Sciatic nerve (tissue), 2 donors: Measurements from ENCODE around the gene CSNK1G3. TPM values are rescaled to one million over a fixed set of nuclear protein-coding genes. Genes with fewer than 3 reads are reported as not detected.

Source experiments
- ATAC-seq: fragments of 200-7000 bp; cut with Tn5 transposase; one replicate; pipeline ENCODE4 v1.9.1; 2020; ENCODE audit warnings: mild to moderate bottlenecking, moderate library complexity
- DNase-seq: peaks from one replicate; pipeline ENCODE4 v3.0.0-alpha.2; 2020; ENCODE audit warnings: low spot score
- intact Hi-C: fragments of 100-400 bp; cut with DNase I; formaldehyde crosslinking; loops from one replicate; pipeline ENCODE4 v1.14.2; 2022
- total RNA-seq: library from RNA; stranded (reverse); fragmentation: NEBNext Ultra II Directional; extraction: Animal tissue kit (Norgen Biotek cat#: 25700); gene quantifications from one replicate; pipeline ENCODE4 v1.2.1, GENCODE V29; 2021
- donor health status: DM: no; HTN: no; CAD: no.
- donor health status: DM: no; HTN: no; CAD: no.

The CSNK1G3 gene
- total RNA-seq, 1 donor from 2014 or later = 64.6 TPM

GRCh38 chr5:123549256-123549904, 37.4 kb downstream of the CSNK1G3 start:
- intact Hi-C loops = no loop called here
- DNase-seq (no peak), ATAC-seq (no peak)

DNA sequence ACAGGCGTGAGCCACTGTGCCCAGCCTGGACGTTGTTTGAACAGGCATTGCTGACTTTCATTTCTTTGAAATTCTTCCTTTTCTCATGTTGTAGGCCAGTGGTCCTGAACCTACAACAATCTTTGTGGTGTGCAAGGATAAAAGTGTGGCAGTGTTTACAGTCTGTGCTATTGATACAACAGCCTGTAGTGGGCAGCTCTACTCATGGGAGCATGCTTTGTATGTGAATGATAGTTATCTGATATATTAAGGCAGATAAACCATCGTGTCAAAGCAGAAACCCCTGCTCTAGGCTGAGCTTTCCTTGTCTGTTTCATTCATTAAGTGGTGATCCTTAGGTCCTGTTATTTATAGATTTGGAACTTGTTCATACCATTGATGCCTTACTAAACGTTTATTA, 42.6 kb downstream of the CSNK1G3 start:
- DNase-seq (no peak), ATAC-seq (no peak)
- intact Hi-C loops = no loop called here

- ATAC-seq = no peak
- DNase-seq = no peak
- intact Hi-C loops = no loop called here
Measured at GRCh38 chr5:123557907-123558306, 45.9 kb downstream of the CSNK1G3 start.

DNA sequence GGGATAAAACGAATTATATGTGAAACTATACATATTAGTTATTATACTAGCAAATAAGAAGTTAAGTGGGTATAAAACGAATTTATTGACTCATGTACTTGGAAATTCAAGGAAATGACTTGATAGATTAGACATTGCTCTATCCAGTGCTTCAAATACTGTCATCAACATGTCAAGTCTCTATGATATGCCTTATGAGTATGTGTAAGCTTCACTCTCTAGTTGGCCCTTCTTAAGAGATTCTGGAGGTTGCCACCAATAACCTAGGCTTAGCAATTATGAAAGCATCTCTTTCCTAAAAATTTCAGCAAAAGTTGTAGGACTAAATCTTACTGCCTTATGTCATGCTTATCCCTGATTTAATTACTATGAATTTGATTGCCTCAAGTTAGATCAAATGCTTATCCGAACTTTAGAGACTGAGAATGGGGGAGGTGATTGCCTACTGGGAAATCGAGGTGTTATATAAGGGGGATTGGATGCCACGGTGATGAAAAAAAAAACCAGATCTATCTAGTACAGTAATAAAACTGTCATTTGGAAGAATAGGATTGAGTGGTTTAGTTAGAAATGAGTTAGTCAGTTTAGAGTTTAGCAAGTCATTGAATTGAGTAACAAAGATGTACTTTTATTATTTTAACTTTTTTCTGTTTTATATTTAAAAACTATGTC, 46.9 kb downstream of the CSNK1G3 start:
- DNase-seq = no peak
- intact Hi-C loops = no loop called here
- ATAC-seq = no peak

DNA sequence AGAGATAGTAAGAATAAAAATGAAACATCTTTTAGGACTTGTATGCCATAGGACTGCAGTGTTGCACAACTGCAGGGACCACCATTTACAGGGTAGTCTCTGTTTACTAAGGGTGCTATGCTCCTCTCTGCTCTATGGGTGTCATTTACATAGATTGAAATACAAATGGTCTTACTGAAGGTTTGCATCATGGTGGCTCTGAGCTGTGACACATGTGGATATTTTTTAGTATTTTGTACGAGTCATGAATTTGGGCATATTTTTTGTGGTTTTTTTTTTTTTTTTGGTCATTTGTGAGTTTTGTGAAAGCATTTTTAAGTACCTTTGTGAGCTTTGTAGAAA, 47.4 kb downstream of the CSNK1G3 start:
- intact Hi-C loops = no loop called here
- ATAC-seq = no peak
- DNase-seq = no peak

- intact Hi-C loops = no loop called here
- ATAC-seq (no peak), DNase-seq (no peak)
Measured at GRCh38 chr5:123561230-123561629, 49.3 kb downstream of the CSNK1G3 start.

DNA sequence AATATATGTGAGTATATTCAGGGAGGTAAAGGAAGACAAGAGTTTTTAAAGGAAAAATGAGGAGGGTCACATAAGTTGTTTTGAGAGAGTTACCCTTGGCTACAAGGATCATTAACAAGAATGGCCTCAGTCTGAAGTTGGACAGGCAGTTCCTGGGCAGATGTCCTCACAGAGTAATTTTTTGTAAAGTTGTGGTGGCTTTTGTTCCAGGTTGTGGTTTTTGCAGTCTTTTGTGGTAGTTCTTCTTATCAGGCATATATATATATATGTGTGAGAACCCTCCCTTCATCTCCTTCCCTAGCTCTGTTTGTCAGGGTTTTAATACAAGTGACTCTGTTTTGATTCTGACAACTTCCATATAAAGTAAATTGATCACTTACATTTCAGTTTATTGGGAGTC, 60.0 kb downstream of the CSNK1G3 start:
- intact Hi-C loops = no loop called here
- ATAC-seq = no peak

GRCh38 chr5:123578390-123578789, 66.4 kb downstream of the CSNK1G3 start:
- ATAC-seq (no peak), DNase-seq (no peak)
- intact Hi-C loops = no loop called here

More for the DNA sequence above, 60.0 kb downstream of the CSNK1G3 start:
- DNase-seq = no peak

GRCh38 chr5:123579410-123579809, 67.4 kb downstream of the CSNK1G3 start:
- intact Hi-C loops = no loop called here
- ATAC-seq (no peak), DNase-seq (no peak)

GRCh38 chr5:123582550-123583285, 70.7 kb downstream of the CSNK1G3 start:
- intact Hi-C loops = no loop called here
- ATAC-seq (no peak), DNase-seq (no peak)

- intact Hi-C loops = no loop called here
- no peak for ATAC-seq
- DNase-seq = no peak
Measured at GRCh38 chr5:123585871-123586270, 73.9 kb downstream of the CSNK1G3 start.

GRCh38 chr5:123594434-123594833, 82.5 kb downstream of the CSNK1G3 start:
- DNase-seq (no peak), ATAC-seq (no peak)
- intact Hi-C loops = no loop called here

- DNase-seq (no peak), ATAC-seq (no peak)
- intact Hi-C loops = no loop called here
Measured at GRCh38 chr5:123597018-123597417, 85.0 kb downstream of the CSNK1G3 start.

DNA sequence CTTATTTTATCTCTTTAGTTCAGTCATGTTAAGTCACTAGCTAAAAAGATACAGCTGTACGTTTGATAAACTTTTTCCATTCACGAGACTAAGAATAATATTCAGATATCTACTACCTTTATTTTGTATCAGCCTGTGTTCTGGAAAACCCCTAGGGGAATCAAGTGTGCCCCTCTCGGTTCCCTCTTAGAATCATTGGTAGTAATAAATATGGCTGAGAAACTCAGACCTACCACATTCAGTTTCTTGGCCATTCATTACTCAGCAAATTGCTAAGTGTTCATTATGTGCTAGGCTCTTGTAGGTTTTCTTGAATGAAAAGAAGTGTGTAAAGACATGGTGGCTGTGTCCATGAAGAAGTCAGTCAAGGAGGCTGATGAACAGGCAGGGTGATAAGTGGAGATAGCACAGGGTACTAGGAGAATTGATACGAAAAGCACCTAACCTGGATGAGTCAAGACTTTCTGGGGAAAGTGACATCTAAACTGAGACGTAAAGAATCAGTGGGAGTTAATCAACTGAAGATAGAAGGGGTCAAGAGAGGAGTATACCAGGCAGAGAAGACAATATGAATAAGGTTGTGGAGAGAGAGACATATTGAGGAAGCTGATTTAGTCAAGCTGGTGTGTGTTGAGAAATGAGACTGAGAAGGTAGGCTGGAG, 86.2 kb downstream of the CSNK1G3 start:
- intact Hi-C loops = no loop called here
- ATAC-seq (no peak), DNase-seq (no peak)

DNA sequence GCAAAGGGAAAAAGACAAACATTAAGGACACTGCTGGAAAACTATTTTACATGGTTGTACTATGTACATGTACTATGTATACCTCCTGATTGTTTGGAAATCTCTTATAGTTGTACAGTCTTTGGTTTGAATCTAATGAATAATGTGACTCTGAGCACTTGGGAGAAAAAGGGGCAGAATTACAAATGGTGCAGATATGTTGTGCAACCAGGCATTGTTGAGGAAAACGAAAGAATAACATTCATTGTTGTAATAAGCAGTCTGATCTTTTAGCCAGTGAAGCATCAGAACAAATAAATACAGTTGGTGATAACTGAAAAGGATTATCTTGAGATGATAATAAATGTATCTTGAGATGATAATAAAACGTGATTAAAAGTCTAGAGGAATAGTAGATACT, 87.2 kb downstream of the CSNK1G3 start:
- intact Hi-C loops = no loop called here
- ATAC-seq = no peak
- DNase-seq = no peak

- ATAC-seq (no peak), DNase-seq (no peak)
- intact Hi-C loops = no loop called here
Measured at GRCh38 chr5:123601610-123602009, 89.6 kb downstream of the CSNK1G3 start.

DNA sequence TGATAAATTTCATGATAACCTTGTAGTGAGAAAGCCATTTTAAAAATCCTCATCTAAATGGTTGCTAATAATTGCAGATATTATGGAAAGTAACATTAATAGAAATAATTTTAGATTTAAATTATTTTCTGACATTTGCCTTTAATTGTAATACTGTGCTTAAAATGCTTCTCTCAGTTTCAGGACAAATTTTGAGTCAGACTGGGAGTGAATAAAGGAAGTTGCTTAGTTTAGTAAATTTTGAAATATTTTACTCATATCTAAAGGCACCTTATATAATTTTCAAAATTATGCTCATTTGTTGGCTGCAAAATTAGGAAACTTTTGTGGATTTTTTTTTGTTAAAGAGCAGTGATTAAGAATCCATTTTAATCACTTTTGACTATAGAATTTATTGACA, 93.8 kb downstream of the CSNK1G3 start:
- ATAC-seq = no peak
- intact Hi-C loops = no loop called here
- no peak for DNase-seq

DNA sequence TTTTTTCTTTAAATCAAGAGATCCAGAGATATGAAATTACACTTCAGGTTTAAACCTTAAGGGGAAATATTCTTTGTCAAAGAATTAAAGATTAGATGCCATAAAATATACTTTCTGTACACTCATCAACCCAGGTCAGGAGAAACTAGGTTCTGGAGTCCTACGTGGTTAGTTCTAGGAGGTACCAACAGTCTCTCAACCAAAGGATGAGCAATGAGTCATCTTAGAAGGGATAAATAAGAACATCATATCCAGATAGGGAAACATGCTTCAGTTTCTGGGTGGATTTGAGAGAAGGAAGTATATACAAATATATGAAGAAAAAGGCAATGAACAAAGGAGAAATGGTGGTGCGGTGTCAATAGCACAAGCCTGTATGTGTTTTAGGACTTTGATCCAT, 98.2 kb downstream of the CSNK1G3 start:
- no peak for ATAC-seq
- intact Hi-C loops = no loop called here
- DNase-seq = no peak

GRCh38 chr5:123610665-123611405, 98.9 kb downstream of the CSNK1G3 start:
- ATAC-seq = peak; percentile 73

More at GRCh38 chr5:123610665-123611405, 98.9 kb downstream of the CSNK1G3 start:
- DNase-seq = no peak
- intact Hi-C loops = no loop called here
